ENCODE data around the gene FAM234A.

DNA sequence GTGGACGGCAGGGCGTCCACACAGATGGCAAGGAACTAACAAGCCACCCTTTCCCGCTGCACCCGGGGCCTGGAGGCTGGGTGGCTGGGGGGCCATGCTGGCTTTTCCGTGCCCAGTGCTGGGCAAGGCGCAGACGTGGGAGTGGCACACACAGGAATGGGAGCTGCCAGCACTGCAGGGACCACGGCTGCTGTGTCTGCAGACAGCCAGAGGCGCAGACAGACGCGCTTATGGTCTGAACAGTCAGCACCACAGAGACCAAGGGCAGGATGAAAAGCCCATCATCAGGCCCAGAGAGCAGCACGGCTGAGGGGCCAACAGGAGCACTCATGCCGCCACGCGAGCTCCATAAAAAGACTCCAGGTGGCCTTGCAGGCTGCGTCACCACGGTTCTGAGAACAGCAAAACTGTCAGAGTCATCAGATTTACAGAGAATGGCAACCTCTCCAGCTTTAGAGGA, 72.3 kb downstream of the FAM234A start:
- no peak for TF ChIP-seq POLR2A (IDR thresholded peaks at IDR 0.05)
- no peak for TF ChIP-seq CTCF (IDR thresholded peaks at IDR 0.05)
- no peak for TF ChIP-seq POLR2AphosphoS5 (IDR thresholded peaks at IDR 0.05; ENCODE audit: insufficient read depth in 1 of 2, low read depth in 1 of 2)

Data from vagina (tissue), 2 donors.